Stimulated activated CD4-positive, alpha-beta T cell treated with anti-CD3 and anti-CD28 coated beads, Interleukin-12 subunit alpha, Interleukin-12 subunit beta, amount 100 ng/mL, for 24 hours (primary cell): ENCODE measurements around the gene FAM117B.

ENCODE experiments used
- DNase-seq, 2 experiments: peaks; one replicate each; pipeline ENCODE4 v3.0.0-alpha.2; 2020; ENCODE audit warnings: low read depth in 2 of 2

The FAM117B gene

DNA sequence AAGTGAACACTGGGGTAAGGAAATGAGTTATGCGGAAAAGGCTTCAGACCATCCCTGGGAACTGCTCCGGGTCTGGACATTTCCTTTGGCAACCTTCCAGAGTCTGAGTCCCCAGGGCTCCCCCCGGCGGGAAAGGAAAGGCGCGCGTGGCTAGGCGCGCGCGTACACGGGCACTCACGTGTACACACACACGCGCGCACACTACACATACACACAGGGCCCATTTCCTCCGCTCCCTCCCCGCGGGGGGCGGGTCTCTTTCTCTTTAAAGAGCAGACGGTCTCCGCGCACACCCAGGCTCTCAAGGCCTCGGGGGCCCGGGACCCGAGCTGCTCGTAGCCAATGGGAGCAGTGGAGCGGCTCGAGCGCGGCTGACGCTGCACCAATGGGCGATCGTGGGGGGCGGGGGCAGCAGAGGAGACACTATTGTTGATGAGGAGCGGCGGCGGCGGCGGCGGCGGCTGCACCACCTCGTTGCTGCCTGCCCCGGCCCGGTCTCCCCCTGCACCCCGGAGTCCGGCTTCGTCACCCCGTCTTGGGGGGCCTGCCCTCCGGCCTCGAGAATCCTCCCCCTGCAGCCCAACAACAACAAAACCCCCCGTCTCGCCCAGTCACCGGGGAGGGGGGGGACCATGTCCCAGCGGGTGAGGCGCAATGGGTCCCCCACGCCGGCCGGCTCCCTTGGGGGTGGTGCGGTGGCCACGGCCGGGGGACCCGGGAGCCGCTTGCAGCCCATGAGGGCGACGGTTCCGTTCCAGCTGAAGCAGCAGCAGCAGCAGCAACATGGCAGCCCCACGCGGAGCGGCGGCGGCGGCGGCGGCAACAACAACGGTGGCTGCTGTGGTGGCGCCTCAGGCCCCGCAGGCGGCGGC is at the start of gene FAM117B:
FAM117B (plus strand) TSS at position 414 of the 872 bp plus-strand sequence; CDS start at position 633, 219 bp downstream.
- peak; percentile 96 to 98 for DNase-seq

DNA sequence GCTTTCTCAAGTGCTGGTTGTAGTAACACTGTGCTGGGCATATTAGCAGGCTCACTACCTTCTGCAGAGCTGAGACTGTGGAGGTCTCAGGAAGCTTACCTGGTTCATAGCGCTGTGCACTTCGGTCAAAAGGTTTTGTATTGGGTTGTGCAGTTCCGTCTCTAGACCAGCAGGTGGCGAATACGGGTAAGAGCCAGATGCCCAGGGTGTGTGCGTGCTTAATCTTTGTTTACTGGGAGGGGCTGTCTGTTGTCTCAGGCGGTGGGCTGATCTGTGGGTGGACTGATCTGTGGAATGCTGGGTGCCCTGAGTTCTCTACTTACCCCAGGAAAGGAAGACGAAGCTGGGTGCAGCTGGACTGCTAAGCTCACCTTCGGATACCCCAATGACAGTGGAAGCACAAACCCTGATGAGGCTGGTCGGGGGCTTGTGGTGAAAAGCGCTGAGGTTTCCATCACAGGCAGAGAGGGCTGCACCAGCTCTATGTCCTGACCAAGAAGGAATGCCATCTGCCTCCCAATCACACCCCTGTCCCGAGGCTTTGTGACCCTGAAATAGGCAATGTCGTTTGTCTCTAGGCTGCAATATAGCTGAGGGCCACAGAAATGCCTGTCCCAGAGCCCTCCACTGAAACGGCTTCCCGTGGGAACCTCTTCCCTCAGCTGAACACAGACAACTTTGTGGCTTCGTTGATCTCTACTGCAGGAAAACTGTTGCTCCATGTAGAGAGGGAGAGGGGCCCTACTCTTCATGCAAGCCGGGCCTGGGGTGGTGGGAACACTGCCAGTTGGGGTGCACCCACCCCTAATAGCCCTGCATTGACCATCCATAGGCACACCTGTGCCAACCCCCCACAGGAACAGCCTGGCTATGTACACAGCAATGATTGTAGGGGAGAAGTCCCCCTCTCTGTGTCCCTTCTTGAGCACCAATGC is 45.9 kb upstream of the FAM117B start:
- DNase-seq, result peak; percentile 37 to 54

DNA sequence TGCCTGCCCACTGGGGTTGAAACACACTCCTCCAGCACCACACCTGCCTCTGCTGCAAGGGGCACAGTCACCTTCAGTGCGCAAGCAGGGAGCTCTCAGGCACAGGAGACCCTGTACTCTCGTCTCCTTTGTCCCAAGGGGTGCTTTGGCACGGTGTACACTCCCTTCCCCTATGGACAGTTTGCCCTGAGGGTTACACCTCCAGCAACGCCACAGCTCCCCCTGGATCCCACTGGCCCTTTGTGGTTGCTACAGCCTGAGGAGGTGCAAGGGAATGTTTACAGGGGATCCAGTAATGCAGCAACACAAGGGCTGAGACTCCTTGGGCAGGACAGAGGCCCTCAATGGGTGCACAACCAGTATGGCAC is 45.2 kb upstream of the FAM117B start:
- DNase-seq, result no peak

DNA sequence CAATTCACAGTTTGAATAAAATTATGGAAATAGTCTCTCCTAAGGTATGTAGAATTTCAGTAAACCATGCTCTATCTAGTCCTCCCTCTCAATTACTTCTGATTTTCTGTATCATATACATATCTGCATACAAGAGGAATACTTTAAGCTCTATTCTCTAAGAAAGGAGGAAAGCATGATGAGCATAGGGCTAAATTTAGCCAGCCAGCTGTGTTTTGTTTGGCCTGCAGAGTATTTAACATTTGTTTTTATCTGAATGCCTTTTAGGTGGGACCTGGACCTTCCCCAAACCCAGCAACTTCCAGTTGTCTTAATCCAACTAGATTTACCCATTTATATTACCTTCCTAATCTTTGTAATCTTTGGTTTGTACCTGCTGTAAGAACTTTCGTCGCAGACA is 42.2 kb upstream of the FAM117B start:
- DNase-seq, result no peak

DNA sequence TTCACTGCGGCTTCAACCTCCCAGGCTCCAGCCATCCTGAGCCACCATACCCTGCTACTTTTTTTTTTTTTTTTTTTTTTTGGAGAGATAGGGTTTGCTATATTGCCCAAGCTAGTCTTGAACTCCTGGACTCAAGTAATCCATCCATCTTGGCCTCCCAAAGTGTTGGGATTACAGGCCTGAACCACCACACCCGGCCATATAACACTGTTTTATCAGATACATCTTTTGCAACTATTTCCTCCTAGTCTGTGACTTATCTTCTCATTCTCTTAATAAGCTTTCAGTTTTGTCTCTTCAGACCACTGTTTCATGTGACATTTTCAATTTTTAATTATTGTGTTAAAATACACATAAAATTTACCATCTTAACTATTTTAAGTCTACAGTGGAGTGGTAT is 35.7 kb upstream of the FAM117B start:
- DNase-seq, result no peak

DNA sequence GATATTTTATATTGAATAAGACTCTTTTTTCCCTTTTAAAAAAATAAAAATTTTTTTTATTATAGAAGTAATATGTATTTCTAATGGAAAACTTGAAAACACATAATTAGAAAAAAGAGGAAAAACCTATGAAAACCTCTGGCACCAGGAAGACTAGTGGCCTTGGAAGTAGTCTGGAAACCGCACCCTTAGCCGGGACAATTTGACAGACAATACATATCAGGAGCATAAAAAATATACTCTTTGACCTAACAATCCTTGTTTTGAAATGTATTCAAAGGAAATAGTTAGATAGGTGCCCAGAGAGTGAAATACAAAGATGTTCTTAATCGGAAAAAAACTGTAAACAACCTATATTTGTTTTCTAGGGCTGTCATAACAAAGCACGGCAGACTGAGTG is 34.9 kb upstream of the FAM117B start:
- no peak for DNase-seq

DNA sequence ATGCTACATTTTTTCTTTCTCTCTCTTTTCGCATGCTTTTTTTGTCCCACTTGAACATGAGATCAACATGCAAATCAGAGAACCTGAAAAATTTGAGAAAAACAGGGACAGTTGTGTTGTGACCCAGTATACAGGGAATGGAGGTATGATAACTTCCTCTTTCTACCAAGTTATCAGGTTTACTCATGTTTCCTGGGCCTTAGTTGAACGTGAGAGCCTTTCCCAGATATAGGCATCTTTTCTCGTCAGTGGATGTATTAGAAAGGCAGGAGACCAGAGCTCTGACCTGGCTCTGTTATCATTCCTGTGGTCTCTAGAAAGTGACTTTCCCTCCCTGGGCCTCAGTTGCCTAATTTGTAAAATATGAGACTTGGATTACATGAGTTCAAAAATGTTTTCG is 30.1 kb upstream of the FAM117B start:
- DNase-seq, result no peak

DNA sequence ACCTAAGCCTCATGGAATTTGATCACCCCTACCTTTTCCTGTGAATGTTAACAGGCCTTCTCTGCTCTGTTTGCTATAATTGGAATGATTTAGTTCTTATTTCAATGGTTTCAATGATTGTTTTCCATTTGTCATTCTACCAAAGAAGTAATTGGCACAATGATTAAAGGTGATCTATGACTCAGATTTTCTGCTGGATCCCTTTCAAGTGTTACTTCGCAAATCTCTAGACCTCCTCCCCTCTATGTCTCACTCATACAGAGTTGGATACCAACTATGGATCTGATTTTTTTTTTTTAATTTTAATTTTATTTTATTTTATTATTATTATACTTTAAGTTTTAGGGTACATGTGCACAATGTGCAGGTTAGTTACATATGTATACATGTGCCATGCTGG is 29.6 kb upstream of the FAM117B start:
- DNase-seq, result no peak

DNA sequence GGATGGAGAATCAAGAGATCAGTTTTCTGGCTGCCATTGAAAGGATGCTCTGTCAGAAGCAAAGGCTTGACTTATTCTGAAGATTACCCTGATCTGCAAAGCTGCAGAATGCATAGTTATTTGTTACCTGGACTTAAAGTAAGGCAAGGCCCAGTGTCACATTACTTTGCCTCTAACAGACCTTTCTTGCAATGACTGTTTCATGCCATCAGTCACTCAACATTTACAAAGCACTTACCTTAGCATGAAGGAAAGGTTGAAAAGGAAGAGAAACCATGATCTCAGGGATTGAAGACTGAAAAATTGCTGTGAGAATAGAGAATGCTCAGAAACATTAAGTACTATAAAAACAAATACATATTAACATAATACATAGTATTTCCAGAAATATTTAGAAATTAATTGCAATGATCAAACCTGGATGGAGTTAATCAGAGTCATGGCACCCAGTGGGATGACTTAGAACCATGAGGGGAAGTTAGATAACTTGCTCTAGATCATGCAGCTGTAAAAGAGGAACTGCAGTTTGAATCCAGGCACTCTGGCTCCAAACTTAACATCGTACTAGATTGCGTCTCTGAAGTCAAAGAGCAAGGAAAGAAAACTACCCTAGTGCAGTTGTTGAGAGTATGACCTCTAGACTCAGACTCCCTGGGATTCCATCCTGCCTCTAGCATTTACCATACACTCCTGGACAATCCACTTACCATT is 26.5 kb upstream of the FAM117B start:
- no peak for DNase-seq

DNA sequence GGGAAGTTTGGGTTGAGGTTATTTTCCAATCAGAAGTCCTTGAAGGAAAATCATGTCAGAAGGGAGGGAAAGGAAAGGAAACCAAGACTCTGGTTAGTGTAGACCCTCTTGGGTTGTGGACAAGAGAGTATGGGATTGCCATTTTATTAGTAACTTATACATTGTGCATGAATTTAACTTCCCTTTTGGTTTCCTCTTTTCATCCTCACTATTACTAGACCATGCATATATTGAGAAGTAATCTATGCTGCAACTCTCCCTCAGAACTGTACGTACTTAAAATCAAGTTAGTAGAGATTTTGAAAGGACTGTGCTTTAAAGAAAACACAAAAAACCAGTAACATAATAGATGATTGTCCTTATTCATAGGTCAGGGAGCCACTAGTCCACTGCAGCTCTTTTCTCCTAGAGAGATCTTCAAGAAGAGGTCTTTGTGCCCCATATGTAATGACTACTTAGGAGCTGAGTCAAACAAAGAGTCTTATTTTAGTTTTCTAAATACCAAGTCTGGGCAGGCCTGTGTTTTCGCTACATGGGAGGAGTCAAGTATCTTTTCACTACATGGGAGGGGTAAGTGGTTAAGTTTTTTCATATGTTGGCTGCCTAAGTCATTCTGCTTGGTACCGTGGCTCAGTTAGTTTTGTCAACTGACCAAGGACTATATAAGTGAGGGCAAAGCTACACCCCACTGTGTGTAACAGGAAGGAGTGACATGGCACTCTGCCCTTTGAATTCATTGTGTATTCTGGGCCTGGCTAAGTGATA is 25.2 kb upstream of the FAM117B start:
- DNase-seq, result no peak

DNA sequence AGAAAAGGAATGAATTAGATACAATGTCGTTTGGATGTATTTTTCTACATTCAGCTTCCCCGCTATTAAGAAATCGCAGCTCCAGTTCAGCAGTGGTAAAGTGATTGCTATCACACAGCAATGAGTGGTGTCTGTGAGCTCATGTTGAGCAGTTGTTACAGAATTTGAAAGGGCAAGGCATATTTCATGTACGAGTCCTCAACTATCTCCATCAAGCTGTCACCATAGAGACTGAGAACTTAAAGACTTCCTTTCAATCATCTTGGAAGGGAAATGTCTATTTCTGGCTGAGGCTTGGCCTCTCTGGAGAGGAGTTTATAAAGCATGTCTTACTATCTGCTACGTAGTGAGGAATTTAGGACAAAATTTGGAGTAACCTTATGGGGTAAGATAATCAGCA is 24.4 kb upstream of the FAM117B start:
- DNase-seq, result no peak

DNA sequence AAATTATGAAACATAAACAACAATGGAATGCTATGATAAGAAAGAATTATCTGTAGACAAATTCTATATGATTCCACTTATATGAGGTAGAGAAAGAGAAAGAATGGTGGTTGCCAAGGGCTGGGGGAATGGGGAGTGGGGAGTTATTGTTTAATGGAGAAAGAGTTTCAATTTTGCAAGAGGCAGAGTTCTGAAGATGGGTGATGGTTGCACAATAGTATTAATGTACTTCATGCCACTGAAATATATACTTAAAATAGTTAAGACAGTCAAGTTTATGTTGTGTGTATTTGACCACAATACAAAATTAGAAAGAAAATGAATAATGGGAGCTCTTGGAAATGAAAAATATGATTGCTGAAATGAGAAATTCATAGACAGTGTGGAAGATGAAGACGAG is 22.6 kb upstream of the FAM117B start:
- DNase-seq, result no peak

DNA sequence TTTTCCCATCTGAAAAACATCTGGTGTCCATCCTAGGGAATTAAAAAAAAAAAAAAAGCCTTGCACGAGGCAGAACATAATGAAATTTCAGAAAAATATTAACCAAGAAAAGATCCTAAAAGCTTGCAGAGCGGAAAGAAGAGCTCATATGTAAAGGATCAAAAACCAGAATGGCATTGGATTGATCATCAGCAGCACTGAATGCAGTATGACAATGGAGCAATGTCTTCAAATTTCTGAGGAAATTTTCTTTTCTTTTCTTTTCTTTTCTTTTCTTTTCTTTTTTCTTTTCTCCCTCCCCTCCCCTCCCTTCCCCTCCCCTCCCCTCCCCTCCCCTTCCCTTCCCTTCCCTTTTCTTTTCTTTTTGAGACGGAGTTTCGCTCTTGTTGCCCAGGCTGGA is 21.3 kb upstream of the FAM117B start:
- DNase-seq, result no peak

DNA sequence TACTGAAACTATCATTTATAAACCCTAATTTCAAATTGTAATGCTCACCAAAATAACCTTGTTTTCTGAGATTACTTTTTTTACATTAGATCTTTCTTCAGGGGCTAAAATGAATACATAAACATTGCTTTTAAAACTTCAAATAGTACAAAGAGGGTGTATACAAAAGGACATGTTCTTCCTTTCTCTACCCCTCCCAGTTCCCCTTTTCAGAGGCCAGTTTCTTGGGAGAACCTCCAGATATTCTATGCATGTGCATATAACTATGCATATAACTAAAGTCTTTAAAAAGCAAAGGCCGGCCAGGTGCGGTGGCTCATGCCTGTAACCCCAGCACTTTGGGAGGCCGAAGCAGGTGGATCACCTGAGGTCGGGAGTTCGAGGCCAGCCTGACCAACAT is 10.6 kb upstream of the FAM117B start:
- no peak for DNase-seq

DNA sequence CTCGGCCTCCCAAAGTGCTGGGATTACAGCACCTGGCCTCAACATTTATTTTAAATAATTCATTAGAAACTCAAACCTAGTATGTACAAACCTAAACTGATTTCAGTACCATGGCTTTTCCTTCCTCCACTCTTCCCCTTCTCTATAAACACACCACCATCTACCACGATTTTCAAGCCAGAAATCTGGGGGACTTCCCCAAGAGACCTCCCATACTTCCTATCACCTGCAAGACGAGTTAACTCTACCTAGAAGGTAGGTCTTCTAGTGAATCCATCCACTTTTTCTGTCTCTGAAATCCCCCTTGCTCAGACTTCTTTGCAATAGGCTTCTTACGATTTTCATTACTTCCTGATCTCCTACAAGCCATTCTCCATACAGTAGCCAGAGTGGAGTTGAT is 7.7 kb upstream of the FAM117B start:
- DNase-seq, result no peak

DNA sequence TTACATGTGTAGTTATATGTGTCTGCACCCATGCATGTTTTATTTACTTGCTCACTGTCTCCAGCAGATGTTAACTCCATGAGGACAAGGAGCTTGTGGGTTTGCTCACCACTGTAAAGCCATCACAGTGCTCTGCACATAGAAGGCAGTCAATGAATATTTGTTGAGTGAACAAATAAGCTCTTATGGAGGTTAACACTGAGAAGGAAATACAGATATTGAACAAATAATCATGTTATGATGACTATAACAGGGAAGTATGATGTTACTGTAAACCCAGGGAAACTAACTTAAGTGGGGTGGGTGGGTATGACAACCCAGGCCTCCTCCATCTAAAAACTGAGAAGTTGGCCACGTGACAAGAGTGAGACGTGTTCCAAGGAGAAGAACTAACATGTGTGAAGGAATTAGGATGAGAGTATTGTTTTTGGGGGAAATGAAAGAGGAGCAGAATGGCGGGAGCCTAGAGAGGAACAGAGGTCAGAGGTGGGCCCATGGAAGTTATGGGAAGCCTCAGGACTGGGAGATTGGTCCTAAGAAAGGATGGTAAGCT is 6.0 kb upstream of the FAM117B start:
- DNase-seq, result no peak

DNA sequence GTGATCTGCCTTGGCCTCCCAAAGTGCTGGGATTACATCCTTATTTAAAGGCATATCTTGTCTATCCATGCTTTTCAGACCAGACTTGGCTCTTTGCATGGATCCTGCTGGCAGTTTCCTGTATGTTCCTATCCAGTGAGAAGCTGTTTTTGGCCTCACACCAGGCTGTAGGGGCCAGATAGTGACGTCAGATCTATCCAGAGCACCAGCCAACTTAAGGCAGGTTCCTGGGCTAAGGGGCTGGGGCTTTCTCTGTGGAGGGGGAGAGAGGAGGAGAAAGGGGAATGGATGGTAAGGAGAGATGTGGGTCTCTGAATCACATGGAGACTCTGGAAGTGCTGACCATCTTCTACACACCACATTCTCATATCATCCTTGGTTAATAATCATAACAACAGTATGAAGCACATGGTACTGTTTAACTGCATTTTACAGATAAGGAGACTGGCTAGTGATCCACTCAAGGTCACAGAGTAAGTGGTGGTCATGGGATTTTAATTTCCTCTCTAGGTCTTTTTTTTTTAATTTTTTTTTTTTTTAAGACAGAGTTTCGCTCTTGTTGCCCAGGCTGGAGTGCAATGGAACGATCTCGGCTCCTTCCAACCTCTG is 2.0 kb upstream of the FAM117B start:
- DNase-seq, result no peak

DNA sequence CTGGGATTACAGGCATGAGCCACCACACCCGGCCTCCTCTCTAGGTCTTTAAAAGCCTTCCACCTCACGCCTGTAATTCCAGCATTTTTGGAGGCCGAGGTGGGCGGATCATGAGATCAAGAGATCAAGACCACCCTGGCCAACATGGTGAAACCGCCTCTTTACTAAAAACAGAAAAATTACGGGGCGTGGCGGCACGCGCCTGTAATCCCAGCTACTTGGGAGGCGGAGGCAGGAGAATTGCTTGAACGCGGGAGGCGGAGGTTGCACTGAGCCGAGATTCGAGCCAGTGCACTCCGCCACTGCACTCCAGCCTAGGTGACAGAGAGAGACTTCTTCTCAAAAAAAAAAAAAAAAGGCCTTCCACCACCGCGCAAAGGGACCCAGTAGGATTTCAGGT is 1.3 kb upstream of the FAM117B start:
- DNase-seq, result no peak

DNA sequence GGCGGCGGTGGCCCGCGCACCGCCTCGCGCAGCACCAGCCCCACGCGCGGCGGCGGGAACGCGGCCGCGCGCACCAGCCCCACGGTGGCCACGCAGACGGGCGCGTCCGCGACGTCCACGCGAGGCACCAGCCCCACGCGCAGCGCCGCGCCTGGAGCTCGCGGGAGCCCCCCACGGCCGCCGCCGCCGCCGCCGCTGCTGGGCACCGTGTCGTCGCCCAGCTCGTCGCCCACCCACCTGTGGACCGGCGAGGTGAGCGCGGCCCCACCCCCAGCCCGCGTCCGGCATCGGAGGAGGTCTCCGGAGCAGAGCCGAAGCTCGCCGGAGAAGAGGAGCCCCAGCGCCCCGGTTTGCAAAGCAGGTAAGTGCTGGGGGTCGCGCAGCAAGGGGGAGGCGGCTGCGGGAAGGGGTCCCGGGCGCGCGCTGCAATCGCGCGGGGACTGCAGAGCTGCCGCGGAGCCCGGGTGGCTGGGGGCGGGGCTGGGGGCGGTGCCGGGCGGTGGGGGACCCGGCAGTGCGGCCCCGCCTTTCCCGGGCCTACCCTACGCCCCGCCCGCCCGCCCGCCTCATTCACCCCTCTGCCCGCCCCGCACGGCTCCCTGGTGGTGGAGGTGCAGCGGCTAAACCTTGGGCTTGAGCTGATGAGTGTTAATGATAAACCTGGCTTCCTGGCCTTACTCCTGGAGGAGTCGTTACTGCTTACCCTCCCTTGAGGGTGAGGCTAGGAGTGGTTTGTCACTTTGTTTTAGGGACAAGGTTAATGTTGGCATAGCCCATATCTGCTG is 851 bp downstream of the FAM117B start:
- peak; percentile 66 to 80 for DNase-seq

DNA sequence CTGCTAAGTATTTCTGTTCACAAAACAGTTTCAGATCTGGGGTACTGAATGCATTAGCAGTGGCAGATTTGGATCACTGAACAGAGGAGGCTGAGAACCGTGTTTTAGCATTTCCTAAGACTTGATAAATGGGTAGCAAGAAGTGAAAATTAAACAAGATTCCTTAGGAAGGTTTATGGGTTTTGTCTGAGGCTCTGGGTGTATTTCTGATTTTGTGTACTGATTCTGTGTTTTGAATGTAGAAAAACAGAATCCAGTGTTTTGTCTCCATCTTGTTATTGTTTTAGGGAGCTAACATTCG is 1.4 kb downstream of the FAM117B start:
- DNase-seq, result no peak
